Thoracic aorta (tissue), 2 donors: ENCODE results near the gene SNN. TPM values are rescaled to one million over a fixed set of nuclear protein-coding genes. Genes with fewer than 3 reads are reported as not detected.

ENCODE experiments used
- ATAC-seq: fragments of 150-250 bp; one replicate; pipeline ENCODE4 v1.8.0; 2017; ENCODE audit warnings: low read depth; ENCODE audit not compliant: insufficient number of reproducible peaks, low FRiP score
- DNase-seq: peaks from one replicate; pipeline ENCODE4 v3.0.0-alpha.2; 2020; ENCODE audit warnings: low spot score
- H3K27ac ChIP-seq, 2 donors: fragments of 200-600 bp; sonication (generic); 1 replicate in 1 of 2; 2 replicates in 1 of 2; pipeline ENCODE4 v1.5.1; 2016; ENCODE audit warnings: mild to moderate bottlenecking in 2 of 2, moderate library complexity in 2 of 2
- H3K27me3 ChIP-seq: fragments of 200-600 bp; sonication (generic); replicated peaks from 2 replicates; pipeline ENCODE4 v1.6.0; 2016; ENCODE audit warnings: mild to moderate bottlenecking; ENCODE audit not compliant: insufficient read depth
- H3K36me3 ChIP-seq: fragments of 200-600 bp; sonication (generic); one replicate; pipeline ENCODE4 v1.5.1; 2016
- H3K4me1 ChIP-seq, 2 donors: fragments of 200-600 bp; sonication (generic); 1 replicate in 1 of 2; 2 replicates in 1 of 2; pipeline versions ENCODE4 v1.5.1 to v1.6.0; 2016; ENCODE audit warnings: low read depth in 2 of 2, mild to moderate bottlenecking in 1 of 2; ENCODE audit not compliant: control insufficient read depth in 1 of 2
- H3K4me3 ChIP-seq: fragments of 200-600 bp; sonication (generic); 2 replicates; pipeline ENCODE4 v1.5.1; 2016; ENCODE audit warnings: mild to moderate bottlenecking
- H3K9me3 ChIP-seq: fragments of 200-600 bp; sonication (generic); 2 replicates; pipeline ENCODE4 v1.5.1; 2016
- CTCF ChIP-seq: fragments of 200-600 bp; sonication (generic); IDR thresholded peaks from one replicate; pipeline ENCODE4 v1.5.1; 2019; ENCODE audit warnings: antibody characterized with exemption
- total RNA-seq, 2 donors: library from RNA; depleted of rRNA; stranded (reverse); fragments of >200 nt; gene quantifications; one replicate each; pipeline versions ENCODE4 v1.1.0 to v1.2.3, GENCODE V29; 2016

Gene SNN
- total RNA-seq, 2 donors from 2014 or later: 14.6 to 21.4 TPM

GRCh38 chr16:11677959-11678881 is 10.0 kb downstream of the SNN start:
- H3K27ac ChIP-seq: peak overlapping the region in 1 of 2 donors; percentile 27
- H3K9me3 ChIP-seq: no peaks in the 10 kb centered on the region
- DNase-seq (no peak), ATAC-seq (no peak)
- TF ChIP-seq CTCF: no peak
- peaks cover 18 to 36% of the 10 kb centered on the region in 2 donors for H3K4me1 ChIP-seq
- H3K27me3 ChIP-seq: no peaks in the 10 kb centered on the region
- peaks cover 24% of the 10 kb centered on the region for H3K36me3 ChIP-seq
- no peak overlapping the region for H3K4me3 ChIP-seq

GRCh38 chr16:11679250-11679649 is 11.0 kb downstream of the SNN start:
- DNase-seq (no peak), ATAC-seq (no peak)
- H3K4me1 ChIP-seq: peaks cover 16 to 28% of the 10 kb centered on the region in 2 donors
- no peaks in the 10 kb centered on the region for H3K27me3 ChIP-seq
- H3K9me3 ChIP-seq: no peaks in the 10 kb centered on the region
- H3K27ac ChIP-seq: peak overlapping the region in 1 of 2 donors; percentile 10
- no peak overlapping the region for H3K4me3 ChIP-seq
- H3K36me3 ChIP-seq: peaks cover 35% of the 10 kb centered on the region
- TF ChIP-seq CTCF: no peak

- Histone ChIP-seq H3K27ac (no peak overlapping the region), H3K9me3 (no peaks in the 10 kb centered on the region), H3K36me3 (peaks cover 40% of the 10 kb centered on the region), H3K27me3 (no peaks in the 10 kb centered on the region), H3K4me3 (no peak overlapping the region), H3K4me1 (peaks cover 16 to 20% of the 10 kb centered on the region in 2 donors)
- DNase-seq (no peak), ATAC-seq (no peak)
- no peak for TF ChIP-seq CTCF
These were observed 12.0 kb downstream of the SNN start for GRCh38 chr16:11679941-11680911.

GRCh38 chr16:11681556-11681955 is 13.3 kb downstream of the SNN start:
- no peak overlapping the region for H3K4me3 ChIP-seq
- DNase-seq: no peak
- no peak for TF ChIP-seq CTCF
- no peaks in the 10 kb centered on the region for H3K27me3 ChIP-seq
- H3K27ac ChIP-seq: no peak overlapping the region
- H3K36me3 ChIP-seq: peaks cover 44% of the 10 kb centered on the region
- peaks cover 25 to 30% of the 10 kb centered on the region in 2 donors for H3K4me1 ChIP-seq
- no peaks in the 10 kb centered on the region for H3K9me3 ChIP-seq
- ATAC-seq: no peak
